Osteocyte (in vitro differentiated cells): Measurements from ENCODE around the gene NPSR1. TPM values are rescaled to one million over a fixed set of nuclear protein-coding genes. Genes with fewer than 3 reads are reported as not detected.

ENCODE experiments used
- DNase-seq: peaks from one replicate; pipeline ENCODE4 v3.0.0; 2021; ENCODE audit warnings: mixed read lengths; ENCODE audit not compliant: unreplicated experiment; ENCODE audit errors: extremely low spot score
- H3K27ac Mint-ChIP-seq: one replicate; pipeline ENCODE4 v1.8.0; 2021; ENCODE audit warnings: mild to moderate bottlenecking, mixed read lengths; ENCODE audit not compliant: unreplicated experiment
- H3K27me3 Mint-ChIP-seq: one replicate; pipeline ENCODE4 v1.8.0; 2021; ENCODE audit warnings: mixed read lengths; ENCODE audit not compliant: unreplicated experiment
- H3K36me3 Mint-ChIP-seq: one replicate; pipeline ENCODE4 v1.8.0; 2021; ENCODE audit warnings: mixed read lengths; ENCODE audit not compliant: unreplicated experiment
- H3K4me1 Mint-ChIP-seq: one replicate; pipeline ENCODE4 v1.8.0; 2021; ENCODE audit warnings: mixed read lengths; ENCODE audit not compliant: unreplicated experiment
- H3K4me3 Mint-ChIP-seq: one replicate; pipeline ENCODE4 v1.8.0; 2021; ENCODE audit warnings: mild to moderate bottlenecking, moderate library complexity, mixed read lengths; ENCODE audit not compliant: unreplicated experiment
- H3K9me3 Mint-ChIP-seq: one replicate; pipeline ENCODE4 v1.8.0; 2021; ENCODE audit warnings: mixed read lengths; ENCODE audit not compliant: unreplicated experiment
- CTCF ChIP-seq: fragments of 200-600 bp; sonication (generic); IDR thresholded peaks from 2 replicates; pipeline ENCODE4 v1.5.0; 2021; ENCODE audit warnings: antibody characterized with exemption, mild to moderate bottlenecking, moderate library complexity
- total RNA-seq: library from RNA; stranded (reverse); gene quantifications from 2 replicates; pipeline ENCODE4 v1.2.1, GENCODE V29; 2021

Gene NPSR1
- total RNA-seq, 1 donor from 2014 or later, result not detected

- H3K4me1 Mint-ChIP-seq, result no peaks in the 10 kb centered on the region
- no peak overlapping the region for H3K27ac Mint-ChIP-seq
- H3K27me3 Mint-ChIP-seq, result peaks cover 2% of the 10 kb centered on the region
- H3K4me3 Mint-ChIP-seq, result no peak overlapping the region
- H3K36me3 Mint-ChIP-seq, result no peaks in the 10 kb centered on the region
- H3K9me3 Mint-ChIP-seq, result no peaks in the 10 kb centered on the region
- no peak for TF ChIP-seq CTCF
- DNase-seq, result no peak
These were observed 187.1 kb downstream of the NPSR1 start for GRCh38 chr7:34844936-34845665.

GRCh38 chr7:34845666-34846361, 187.8 kb downstream of the NPSR1 start:
- H3K4me1 Mint-ChIP-seq, result no peaks in the 10 kb centered on the region
- DNase-seq, result no peak
- no peak overlapping the region for H3K4me3 Mint-ChIP-seq
- TF ChIP-seq CTCF, result no peak
- no peak overlapping the region for H3K27ac Mint-ChIP-seq
- H3K27me3 Mint-ChIP-seq, result peaks cover 2% of the 10 kb centered on the region
- no peaks in the 10 kb centered on the region for H3K36me3 Mint-ChIP-seq
- H3K9me3 Mint-ChIP-seq, result no peaks in the 10 kb centered on the region

- Mint-ChIP-seq H3K27ac (no peak overlapping the region), H3K27me3 (peaks cover 2% of the 10 kb centered on the region), H3K4me3 (no peak overlapping the region), H3K36me3 (no peaks in the 10 kb centered on the region), H3K9me3 (no peaks in the 10 kb centered on the region), H3K4me1 (peaks cover under 1% of the 10 kb centered on the region)
- DNase-seq, result no peak
- no peak for TF ChIP-seq CTCF
These were observed 189.0 kb downstream of the NPSR1 start for GRCh38 chr7:34846976-34847375.

- Mint-ChIP-seq H3K27ac (no peak overlapping the region), H3K4me1 (peaks cover 14% of the 10 kb centered on the region), H3K27me3 (no peaks in the 10 kb centered on the region), H3K36me3 (no peaks in the 10 kb centered on the region), H3K4me3 (no peak overlapping the region), H3K9me3 (no peaks in the 10 kb centered on the region)
- DNase-seq, result no peak
- TF ChIP-seq CTCF, result no peak
These were observed 190.7 kb downstream of the NPSR1 start for GRCh38 chr7:34848670-34849069.

- no peaks in the 10 kb centered on the region for H3K9me3 Mint-ChIP-seq
- no peaks in the 10 kb centered on the region for H3K27me3 Mint-ChIP-seq
- no peaks in the 10 kb centered on the region for H3K36me3 Mint-ChIP-seq
- H3K4me3 Mint-ChIP-seq, result no peak overlapping the region
- no peak for DNase-seq
- no peak overlapping the region for H3K27ac Mint-ChIP-seq
- peaks cover 14% of the 10 kb centered on the region for H3K4me1 Mint-ChIP-seq
- no peak for TF ChIP-seq CTCF
These were observed 191.3 kb downstream of the NPSR1 start for GRCh38 chr7:34849163-34849960.
